ENCODE measurements around the gene USP1.

USP1 gene

DNA sequence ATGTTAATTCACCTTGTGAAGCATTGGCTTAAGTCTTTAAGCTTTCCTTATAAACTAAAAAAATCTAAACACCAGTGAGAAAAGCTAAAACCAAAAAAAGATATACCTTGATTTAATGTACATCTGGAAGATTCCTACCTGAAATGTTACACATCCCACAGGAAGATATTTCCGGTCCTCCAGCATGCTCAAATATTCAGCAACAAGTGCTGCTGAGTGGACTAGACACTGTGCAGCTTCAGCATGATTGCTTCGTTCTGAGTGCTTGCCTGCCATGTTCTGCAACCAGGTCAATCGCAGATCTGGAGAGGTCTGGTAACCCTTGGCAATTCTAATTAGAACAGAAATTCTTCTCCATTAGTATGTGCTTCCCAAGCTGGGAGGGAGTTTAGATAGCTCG, 57.3 kb downstream of the USP1 start:
- no peak for DNase-seq

DNA sequence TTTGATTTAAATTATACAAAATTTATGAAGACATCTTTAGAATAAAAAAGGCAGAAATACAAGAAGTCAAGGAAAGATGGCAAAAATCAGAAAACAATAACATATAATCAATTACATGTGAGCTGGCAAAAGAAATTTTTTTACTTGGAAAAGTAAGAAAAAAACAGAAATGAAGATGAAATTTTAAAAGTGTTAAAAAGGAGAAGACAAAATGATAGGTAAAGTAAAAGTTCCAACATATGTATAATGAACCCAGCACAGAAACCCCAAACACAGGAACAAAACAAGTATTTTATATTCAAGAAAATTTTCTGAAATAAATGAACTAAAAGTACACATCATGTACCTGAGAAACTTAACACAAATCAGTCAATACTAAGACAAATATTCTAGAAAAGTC, 63.4 kb downstream of the USP1 start:
- DNase-seq, result no peak

All from hematopoietic multipotent progenitor cell treated with erythropoietin and hydrocortisone succinate and interleukin-3 and kit ligand, for 6 days (in vitro differentiated cells).